ENCODE results near the gene ADGRD2.

GRCh38 chr9:124470726-124471125 is 20.5 kb downstream of the ADGRD2 start:
- TF ChIP-seq POLR2A (IDR thresholded peaks at IDR 0.05) = no peak
- no peak for TF ChIP-seq CTCF (IDR thresholded peaks at IDR 0.05)

Data from testis (tissue), 2 donors.